ENCODE data around the gene PRDM16. TPM values are rescaled to one million over a fixed set of nuclear protein-coding genes. Genes with fewer than 3 reads are reported as not detected.

Gene PRDM16
- total and polyA plus RNA-seq, 4 donors: 0.05 to 0.67 (median 0.19) TPM

- Histone ChIP-seq H3K4me3 (ENCODE audit: low read depth in 1 of 3, low read length in 3 of 3) (no peak overlapping the region), H3K27me3 (ENCODE audit: control insufficient read depth in 4 of 4, insufficient read depth in 4 of 4, low read length in 3 of 4) (peaks cover 0 to 7% (median 4%) of the 10 kb centered on the region in 4 donors), H3K9me3 (ENCODE audit: control insufficient read depth in 4 of 4, low read length in 3 of 4) (no peaks in the 10 kb centered on the region), H3K27ac (ENCODE audit: low read depth in 1 of 2, low read length in 2 of 2) (no peak overlapping the region), H3K4me1 (ENCODE audit: control insufficient read depth in 4 of 4, insufficient read depth in 4 of 4, low read length in 3 of 4) (no peaks in the 10 kb centered on the region), H3K9ac (ENCODE audit: low read depth in 1 of 2, low read length in 2 of 2) (no peak overlapping the region), H3K36me3 (ENCODE audit: control insufficient read depth in 4 of 4, insufficient read depth in 3 of 4, low read depth in 1 of 4, low read length in 3 of 4) (no peaks in the 10 kb centered on the region)
- TF ChIP-seq RAD21 (IDR thresholded peaks at IDR 0.05): no peak
- WGBS: 68% methylated on average over 19 of the region's 19 CpGs
- DNase-seq (ENCODE audit: low spot score): no peak
These were observed 33.2 kb upstream of the PRDM16 start for GRCh38 chr1:3035563-3036446.

- H3K4me3 ChIP-seq (ENCODE audit: low read depth in 1 of 3, low read length in 3 of 3): no peak overlapping the region
- no peaks in the 10 kb centered on the region for H3K36me3 ChIP-seq (ENCODE audit: control insufficient read depth in 4 of 4, insufficient read depth in 3 of 4, low read depth in 1 of 4, low read length in 3 of 4)
- TF ChIP-seq FOXA1 (IDR thresholded peaks at IDR 0.05) (no peak), REST (IDR thresholded peaks at IDR 0.05) (no peak), MAX (IDR thresholded peaks at IDR 0.05) (no peak), ATF3 (IDR thresholded peaks at IDR 0.05) (no peak), NR2F2 (IDR thresholded peaks at IDR 0.05) (no peak), FOXA2 (IDR thresholded peaks at IDR 0.05) (no peak), YY1 (IDR thresholded peaks at IDR 0.05) (no peak), EGR1 (IDR thresholded peaks at IDR 0.05; ENCODE audit: low read depth in 2 of 2) (no peak), RAD21 (IDR thresholded peaks at IDR 0.05) (no peak), HNF4A (conservative IDR thresholded peaks at IDR 0.05) (no peak), TAF1 (conservative IDR thresholded peaks at IDR 0.05) (no peak), RXRA (IDR thresholded peaks at IDR 0.05) (no peak), HNF4G (IDR thresholded peaks at IDR 0.05) (no peak), SP1 (IDR thresholded peaks at IDR 0.05) (no peak), JUND (IDR thresholded peaks at IDR 0.05) (no peak), GABPA (IDR thresholded peaks at IDR 0.05 in 1 of 2, conservative IDR thresholded peaks at IDR 0.05 in 1 of 2) (no peak)
- H3K27me3 ChIP-seq (ENCODE audit: control insufficient read depth in 4 of 4, insufficient read depth in 4 of 4, low read length in 3 of 4): peaks cover 0 to 7% (median 4%) of the 10 kb centered on the region in 4 donors
- H3K9ac ChIP-seq (ENCODE audit: low read depth in 1 of 2, low read length in 2 of 2): no peak overlapping the region
- 47% methylated on average over 22 of the region's 22 CpGs for WGBS
- H3K4me1 ChIP-seq (ENCODE audit: control insufficient read depth in 4 of 4, insufficient read depth in 4 of 4, low read length in 3 of 4): no peaks in the 10 kb centered on the region
- H3K27ac ChIP-seq (ENCODE audit: low read depth in 1 of 2, low read length in 2 of 2): no peak overlapping the region
- DNase-seq (ENCODE audit: low spot score): no peak
- no peaks in the 10 kb centered on the region for H3K9me3 ChIP-seq (ENCODE audit: control insufficient read depth in 4 of 4, low read length in 3 of 4)
These were observed 32.3 kb upstream of the PRDM16 start for GRCh38 chr1:3036447-3037280.
